ENCODE results near the gene FANCD2.
"Not testable (repeated sequence)": the region's sequence is repeated elsewhere in the genome, so short reads cannot be mapped to it uniquely, and the experiment has no call there.

The FANCD2 gene

DNA sequence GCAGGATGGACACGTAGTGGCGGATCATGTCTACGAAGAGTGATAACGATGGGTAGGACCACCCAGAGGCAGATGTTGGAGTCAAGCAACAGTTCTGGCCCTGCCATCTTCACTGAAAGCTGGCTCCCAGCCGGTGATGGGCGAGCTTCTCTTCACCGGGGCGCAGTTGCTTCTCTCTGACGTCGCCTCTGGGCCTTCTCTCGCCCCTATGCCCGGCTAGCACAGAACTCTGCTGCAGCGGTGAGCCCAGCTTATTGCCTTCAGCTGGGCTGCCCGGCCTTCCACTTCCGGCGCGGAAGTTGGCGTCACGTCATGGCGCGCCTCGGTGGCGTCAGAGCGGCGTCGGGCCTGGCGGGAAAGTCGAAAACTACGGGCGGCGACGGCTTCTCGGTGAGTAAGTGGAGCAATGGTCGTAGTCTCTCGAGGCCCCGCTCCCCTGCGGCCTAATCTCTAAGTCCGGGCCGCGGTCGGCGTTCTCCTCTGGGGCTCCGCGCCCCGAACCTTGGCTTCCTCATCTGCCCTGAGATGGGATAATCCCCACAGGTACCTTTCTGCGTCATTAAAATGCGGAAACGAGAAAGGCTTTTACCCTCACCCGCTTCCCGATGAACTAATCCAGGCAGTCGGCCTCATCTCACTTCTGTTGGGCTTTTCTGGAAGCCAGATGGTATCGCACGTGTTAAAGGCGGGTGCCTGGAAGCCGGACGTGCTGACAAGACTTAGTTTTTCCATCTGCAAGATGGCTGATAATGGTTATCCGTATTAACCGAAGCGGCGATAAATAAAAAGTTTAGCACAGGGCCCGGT is at the start of gene FANCD2:
TSS of gene FANCD2 (plus strand) at position 354 of the 807 bp plus-strand sequence. CDS start 2,221 bp downstream, outside the sequence.
- DNase-seq (ENCODE audit: low read depth): peak; percentile 81

DNA sequence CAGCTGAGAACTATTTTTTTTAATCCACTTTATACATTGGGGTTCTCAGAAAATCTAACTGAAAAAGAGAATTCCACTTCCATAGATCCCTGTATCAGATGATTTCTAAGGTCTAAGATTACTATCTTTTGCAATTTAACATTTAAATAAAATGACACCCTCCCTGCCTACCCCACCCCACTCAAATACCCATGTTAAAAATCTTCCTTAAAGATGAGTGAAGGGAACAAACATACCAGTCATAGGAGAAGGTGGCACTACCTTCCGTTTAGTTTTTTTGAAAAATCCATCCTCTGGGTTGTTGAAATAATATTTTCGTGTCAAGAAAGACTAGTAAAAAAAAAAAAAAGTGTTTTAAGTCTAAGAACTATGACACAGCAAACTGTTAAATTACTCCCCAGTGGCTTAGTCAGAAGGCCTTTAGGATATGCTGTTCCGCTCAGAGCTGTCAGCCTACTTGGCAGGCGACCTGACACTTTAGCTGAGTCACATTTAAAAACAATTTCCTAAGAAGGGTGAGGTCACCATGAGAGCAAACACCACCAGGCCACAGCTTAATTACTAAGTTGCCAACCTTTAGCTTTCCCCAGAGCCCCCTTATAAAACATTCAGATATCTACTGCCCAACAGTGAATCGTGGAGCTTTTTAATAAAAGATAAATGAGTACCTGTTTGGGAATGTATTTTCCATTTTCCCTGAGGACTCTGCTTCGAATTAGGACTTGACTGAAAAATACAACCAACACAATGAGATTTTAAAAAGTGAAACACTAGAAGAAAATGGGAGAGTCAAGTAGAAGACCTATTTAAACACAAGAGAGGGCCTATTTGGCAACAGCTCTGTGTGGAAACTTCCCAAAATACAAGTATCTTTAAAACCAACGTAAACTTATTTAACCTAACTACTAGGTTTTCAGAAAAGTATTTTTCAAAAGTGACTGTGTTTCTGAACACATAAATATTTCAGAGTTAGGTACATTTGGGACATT is 49.2 kb upstream of the FANCD2 start:
- DNase-seq (ENCODE audit: low read depth): no peak

DNA sequence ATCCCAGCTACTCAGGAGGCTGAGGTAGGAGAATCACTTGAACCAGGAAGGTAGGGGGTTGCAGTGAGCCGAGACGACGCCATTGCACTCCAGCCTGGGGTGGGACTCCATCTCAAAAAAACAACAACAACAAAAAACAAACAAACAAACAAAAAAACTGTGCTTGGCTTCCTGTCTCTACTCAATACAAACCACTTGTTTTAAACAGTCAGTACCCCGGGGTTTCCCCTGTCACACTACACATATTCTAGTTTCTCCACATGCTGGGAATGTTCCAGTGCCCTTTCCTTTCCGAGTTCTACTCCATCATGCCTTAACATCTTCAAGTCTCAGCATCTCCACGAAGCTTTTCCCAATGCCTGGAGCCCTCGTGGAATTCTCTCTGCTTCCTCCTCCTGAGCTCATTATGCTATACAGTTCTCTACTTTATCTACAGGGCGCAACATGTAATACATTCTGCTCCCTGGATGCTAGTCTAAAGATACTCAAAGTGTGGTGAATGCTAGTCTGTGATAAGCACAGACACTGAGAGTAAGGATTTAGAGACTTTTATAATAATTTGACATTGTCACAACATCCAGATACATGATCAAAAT is 47.4 kb upstream of the FANCD2 start:
- no peak for DNase-seq (ENCODE audit: low read depth)

DNA sequence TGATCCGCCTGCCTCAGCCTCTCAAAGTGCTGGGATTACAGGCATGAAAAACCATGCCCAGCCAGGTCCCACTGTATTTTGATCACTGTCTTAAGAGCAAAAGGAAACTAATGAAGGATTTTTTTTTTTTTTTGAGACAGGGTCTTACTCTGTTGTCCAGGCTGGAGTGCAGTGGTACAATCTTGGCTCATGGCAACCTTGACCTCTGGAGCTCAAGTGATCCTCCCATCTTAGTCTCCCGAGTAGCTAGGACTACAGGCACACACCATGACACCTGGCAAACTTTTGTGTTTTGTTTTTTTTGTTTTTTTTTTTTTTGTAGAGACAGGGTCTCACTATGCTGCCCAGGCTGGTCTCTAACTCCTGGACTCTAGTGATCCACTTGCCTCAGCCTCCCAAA is 46.0 kb upstream of the FANCD2 start:
- DNase-seq (ENCODE audit: low read depth): no peak

DNA sequence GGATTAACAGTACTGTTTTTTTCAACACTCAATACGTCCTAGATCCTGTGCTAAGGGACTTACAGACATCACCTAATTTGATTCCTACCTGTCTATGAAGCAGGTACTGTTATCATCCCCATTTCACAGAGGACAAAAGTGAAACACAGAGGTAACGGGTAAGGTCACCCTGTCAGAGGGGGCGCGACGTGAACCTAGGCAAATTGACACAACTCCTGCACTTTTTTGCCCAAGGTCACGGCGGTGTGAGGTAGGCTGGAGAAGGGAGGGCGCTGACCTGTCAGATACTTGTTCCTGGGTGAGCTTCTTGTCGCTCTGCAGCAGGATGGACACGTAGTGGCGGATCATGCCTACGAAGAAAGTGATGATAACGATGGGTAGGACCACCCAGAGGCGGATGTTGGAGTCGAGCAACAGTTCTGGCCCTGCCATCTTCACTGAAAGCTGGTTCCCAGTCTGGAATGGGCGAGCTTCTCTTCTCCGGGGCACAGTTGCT is 40.0 kb upstream of the FANCD2 start:
- DNase-seq (ENCODE audit: low read depth): no peak

DNA sequence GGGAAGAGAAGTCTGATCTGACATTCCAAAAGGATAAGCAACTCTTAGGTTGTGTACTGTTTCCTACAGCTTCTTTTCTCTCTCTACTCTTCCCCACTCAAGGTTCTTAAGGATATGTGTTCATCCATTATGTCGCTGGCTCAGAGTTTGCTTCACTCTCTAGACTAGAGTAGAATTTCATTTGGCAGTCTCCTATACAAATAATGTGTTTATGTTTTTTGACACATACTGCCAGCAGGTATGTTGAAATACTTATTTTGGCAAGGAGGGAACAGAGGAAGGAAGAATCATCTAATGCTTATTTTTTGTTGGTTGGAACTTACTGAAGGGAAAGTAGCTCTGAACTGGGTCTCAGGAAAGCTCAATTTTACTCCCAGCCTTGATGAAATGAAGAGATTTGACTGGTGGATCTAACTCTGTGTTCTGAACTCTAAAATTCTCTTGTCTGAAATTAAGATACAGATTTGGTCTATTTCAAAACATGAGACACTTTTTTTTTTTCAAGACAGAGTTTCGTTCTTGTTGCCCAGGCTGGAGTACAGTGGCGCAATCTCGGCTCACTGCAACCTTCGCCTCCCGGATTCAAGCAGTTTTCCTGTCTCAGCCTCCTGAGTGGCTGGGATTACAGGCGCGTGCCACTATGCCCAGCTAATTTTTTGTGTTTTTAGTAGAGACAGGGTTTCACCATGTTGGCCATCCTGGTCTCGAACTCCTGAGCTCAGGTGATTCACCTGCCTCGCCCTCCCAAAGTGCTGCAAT is 32.0 kb upstream of the FANCD2 start:
- DNase-seq (ENCODE audit: low read depth): no peak

DNA sequence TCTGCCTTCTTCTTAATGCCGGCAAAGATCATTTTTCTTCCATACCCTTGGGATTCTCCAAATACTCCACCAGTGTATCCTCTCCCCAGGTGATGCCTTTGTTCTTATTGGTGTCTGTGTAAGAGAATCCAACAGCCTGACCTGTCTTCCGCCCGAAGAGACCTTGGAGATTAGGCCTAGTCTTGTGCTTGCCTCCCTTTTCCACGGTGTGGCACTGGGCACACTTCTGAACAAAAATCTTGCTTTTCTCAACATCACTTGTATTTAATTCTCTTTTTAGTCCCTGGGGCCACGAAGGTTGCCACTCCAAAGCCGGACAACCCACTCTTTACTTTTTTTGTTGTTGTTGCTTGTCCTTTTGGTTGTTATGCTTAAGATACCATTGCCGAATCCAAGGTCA is 25.6 kb upstream of the FANCD2 start:
- DNase-seq (ENCODE audit: low read depth): no peak

DNA sequence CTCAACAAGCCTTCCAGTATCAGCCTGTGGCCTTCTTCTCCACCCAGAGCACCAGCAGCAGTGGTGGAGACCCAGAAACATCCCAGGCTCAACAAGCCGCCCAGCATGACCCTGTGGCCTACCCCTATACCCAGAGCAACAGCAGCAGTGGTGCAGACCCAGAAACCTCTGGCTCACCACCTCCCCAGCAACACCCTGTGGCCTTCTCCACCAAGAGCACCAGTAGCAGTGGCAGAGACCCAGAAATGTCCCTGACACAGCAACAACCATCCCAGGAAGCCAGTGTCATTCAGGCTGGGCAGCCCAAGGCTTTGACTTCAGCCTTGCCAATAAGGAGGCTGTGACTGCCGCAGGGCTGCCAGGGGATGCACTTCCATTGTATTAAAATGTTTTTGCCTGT is 23.3 kb upstream of the FANCD2 start:
- no peak for DNase-seq (ENCODE audit: low read depth)

DNA sequence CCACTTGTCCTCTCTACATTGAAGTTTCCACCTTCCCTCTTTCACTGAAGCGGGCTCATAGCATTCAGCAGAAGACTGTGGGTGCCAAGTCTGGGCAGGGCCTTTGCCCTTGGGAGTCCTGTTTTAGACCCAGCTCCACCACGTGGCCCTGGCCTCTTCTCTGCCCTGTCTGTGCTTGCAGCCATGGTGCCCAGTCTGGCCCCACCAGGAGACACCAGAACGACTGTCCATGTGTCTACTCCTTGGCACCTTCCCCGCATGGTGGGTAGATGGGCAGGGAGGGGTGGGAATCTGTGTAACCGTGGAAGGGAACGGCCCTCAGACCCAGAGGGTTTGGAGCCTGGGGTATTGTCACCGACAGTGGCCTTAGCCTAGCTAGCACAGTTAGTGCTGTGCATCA is 21.7 kb upstream of the FANCD2 start:
- DNase-seq (ENCODE audit: low read depth): no peak

DNA sequence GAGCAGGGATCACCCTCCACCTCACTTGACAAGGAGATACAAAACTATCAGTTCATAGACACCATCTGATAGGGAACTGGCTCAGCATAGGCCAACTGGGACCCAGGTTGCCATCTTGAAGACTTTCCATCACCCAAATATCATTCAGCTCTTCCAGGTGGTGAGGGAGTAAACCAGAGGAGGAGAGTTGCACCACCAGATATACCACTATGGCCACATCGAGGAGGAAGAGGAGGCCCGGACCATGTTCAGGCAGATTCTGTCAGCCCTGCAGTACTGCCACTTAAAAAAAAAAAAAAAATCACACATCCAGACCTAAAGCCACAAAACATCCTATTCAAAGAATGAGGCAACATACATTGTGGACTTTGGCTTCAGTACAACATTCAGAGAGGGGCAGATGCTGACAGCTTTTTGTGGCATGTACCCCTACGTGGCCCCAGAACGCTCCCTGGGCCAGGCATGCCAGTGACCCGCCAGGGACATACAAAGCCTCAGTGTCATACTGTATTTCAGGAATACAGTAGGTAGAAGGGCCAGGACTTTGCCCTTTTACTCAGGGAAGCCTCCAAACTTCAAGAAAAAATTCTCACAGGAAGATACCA is 21.2 kb upstream of the FANCD2 start:
- no peak for DNase-seq (ENCODE audit: low read depth)

DNA sequence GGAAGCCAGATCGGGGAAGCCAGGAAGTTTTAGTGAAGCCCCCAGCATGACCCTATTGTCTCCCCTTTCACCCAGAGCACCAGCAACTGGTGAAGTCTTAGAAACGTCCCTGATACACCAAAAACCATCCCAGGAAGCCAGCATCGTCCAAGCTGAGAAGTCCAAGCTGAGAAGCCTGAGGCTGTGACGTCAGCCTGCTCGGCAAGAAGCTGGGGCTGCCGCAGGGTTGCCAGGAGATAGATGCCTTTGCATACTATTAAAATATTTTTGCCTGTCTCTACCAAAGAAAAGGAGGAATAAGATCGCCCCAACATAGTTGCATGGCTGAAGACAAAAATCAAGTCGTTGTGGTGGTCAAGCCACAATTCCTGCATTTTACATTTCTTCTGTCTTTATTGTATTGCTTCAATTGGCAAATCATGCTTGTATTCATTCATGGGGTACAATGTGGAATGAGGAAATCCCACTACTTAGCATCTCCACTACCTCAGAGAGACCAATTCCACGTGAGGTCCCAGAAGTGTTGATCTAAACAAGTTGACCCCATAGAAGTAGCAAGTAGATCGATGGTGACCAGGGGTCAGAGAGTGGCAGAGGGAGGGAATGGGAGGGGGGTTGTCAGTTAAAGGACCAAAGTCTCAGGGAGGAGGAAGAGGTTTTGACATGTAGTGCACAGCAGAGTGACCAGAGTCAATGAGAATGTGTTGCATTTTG is 20.0 kb upstream of the FANCD2 start:
- no peak for DNase-seq (ENCODE audit: low read depth)

DNA sequence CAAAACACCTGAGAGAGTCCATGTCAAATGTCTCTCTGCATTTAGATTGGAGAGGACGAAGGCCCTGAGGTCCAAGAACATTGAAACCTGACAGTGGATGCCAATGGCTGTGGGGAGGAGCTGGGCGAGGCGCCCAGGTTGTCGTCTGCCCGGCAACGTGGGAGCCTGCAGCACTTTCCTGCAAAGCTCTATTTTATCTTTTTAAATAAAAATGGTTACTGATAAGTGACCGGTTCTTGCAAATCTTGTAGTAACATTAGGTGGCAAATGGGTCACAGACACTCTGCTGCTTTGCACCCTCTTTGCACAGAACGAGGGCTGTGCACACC is 19.5 kb upstream of the FANCD2 start:
- no peak for DNase-seq (ENCODE audit: low read depth)

DNA sequence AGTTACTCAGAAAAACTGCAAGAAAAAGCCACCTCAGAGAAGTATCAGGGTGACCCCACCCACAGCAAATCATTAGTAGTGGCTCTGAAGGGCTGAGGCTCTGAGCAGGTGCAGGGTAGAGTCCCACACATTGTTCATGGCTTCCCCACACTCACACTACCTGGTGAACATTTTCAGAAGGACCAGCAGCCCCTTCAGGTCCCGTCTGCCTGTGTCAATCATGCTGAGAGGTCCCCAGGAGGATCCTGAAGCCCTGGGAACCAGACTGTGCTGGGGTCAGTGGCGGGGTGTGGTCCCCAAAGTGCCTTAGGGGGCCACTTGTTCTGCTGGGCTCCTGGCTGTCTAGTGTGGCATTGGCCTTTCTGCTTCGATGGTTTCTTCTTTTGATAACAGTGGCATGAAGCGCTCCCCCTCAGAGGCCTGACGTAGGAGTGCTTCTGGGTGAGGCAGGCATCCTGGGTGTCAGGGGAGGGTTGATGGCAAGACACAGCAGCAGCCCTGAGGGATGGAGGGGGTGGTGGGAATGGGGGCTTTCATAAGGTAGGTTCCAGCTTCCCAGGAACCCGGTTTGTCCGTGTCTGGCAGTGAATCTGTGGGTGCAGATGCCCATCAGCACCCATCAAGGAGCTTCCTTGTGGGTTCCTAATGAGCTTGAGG is 19.0 kb upstream of the FANCD2 start:
- no peak for DNase-seq (ENCODE audit: low read depth)

DNA sequence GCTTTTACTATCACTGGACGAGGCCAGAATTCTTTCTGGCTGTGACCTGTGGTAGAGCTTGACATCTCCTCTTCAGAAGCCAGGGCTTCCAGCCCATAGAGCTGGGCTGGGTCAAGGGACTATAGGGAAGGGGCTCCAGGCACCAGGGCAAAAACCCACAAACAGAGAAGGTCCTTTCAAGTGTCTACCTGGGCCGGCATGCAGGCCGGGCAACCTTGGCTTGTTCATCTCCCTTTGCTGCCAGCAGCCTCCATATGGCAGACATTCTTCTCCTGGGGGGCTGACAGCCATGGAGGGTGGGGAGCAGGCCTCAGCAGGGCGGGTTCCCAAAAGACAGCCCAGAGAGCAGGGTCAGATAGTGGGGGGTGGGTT is 18.0 kb upstream of the FANCD2 start:
- DNase-seq (ENCODE audit: low read depth): not testable (repeated sequence)

DNA sequence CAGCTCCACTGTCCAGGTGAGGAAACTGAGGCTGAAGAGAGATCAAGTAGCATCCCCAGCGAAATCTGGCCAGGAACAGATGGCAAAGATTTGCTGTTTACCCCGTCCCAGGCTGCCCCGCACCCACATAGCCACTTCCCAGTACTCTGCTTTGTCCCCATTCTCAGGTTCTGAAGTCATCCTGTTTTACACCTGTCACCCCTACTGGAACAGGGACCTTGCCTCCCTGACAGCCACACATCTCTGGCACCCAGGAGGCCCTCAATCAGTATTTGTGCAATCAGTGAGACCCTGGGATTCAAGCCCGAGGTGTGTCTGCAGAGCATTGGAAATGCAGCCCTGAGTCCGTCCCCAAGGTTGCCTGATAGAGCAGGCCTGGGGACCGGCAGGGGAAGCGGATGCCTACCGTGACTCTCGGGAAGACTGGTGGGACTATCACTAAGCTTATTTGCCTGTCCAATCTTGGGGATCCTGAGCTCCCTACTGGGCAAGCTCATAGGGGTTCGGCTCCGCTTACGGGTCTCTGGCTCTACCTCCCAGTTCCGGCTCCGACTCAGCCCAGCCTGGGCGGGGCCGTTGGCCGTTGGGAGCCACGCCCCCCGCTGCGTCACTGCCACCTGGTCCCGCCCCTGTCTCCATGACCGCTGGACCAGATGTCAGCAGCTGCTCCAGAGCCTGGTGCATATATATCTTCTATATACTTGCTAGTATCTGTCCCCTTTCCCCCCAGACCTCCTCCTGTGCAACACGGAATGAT is 17.5 kb upstream of the FANCD2 start:
- DNase-seq (ENCODE audit: low read depth): peak; percentile 65

DNA sequence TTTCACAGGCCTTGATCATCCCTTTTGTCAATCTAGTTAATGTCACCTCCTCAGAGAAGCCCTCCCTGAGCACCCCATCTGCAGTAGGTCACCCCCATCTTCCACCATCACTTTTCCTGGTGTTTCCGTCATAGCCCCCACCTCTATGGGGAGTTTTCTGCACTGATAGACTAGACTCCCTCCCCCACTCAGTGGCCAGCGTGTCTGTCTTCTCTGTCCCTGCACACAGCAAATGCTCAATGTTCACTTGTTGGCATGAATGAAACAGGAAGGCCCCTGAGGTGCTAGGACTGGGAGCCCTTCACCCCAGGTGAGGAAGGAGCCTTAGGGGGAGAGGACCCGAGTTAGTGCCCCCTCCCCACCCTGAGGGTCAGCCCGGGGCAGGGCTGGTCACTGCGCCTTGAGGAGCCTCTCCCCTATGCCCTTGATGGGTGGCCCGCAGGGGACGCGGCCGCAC is 15.8 kb upstream of the FANCD2 start:
- no peak for DNase-seq (ENCODE audit: low read depth)

DNA sequence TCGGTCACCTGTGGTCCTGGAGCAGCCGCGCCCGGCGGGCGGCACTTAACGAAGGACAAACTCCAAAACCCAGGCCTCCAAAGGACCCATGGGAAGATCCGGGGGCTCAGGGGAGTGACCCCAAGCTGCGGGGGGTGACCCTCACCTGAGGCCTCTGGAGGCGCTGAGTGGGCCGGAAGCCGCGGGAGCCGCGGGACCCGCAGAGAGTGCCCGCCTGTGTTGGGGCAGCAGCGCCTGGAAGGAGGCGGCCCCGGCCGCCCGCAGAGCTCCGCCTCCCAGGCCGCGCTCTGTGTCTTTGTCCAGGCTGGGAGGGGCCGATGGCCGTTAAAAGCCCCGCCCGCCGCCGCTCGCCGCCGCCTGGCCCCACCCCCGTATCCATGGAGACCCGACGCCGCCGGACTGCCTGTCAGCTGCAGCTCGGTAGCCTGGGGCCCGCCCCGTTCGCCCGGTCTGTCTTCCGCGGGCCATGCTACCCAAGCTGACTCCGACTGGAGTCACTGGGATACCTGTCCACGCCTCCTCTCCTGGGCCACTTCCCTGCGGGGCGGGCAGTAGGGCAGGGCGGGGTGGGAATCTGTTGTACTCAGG is 15.3 kb upstream of the FANCD2 start:
- DNase-seq (ENCODE audit: low read depth): peak; percentile 68

DNA sequence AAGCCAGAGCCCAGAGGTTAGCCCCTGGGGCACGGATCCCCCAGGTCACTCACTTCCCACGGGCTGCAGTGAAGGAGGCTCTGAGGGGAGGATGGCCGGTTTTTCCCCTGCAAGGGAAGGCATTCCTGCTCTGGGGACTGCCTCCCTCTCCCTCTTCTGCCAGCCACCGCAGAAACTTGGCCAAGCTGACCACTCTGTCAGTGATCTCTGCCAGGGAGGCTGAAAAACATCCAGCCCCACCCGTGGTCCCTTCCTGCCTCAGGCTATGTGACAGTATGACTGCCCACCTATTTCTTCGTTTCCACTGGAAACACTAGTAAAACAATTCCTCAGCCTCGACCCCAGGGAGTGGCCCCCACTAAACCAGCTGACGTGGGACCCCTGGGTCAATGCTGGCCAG is 14.6 kb upstream of the FANCD2 start:
- no peak for DNase-seq (ENCODE audit: low read depth)

DNA sequence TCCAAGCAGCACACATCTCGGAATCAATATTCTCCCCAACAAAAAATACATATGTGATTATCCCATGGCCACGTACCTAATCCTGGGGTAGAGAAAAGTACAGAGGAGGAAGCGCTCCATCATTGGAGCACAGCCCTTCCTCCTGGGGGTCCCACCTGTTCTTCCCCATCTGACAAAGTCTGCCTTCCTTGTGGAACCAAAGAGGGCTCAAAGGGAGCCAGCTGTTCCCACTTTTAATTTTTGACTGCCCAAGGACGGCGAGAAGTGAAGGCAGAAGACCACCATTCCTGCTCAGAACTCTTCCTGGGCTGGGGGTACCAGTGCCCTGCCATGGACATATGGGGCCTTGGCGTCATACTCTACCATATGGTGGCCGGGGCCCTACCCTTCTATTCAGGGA is 14.1 kb upstream of the FANCD2 start:
- DNase-seq (ENCODE audit: low read depth): no peak
